T1000 (cell line): Measurements from ENCODE around the gene SLC23A2.
"Not testable (repeated sequence)": the region's sequence is repeated elsewhere in the genome, so short reads cannot be mapped to it uniquely, and the experiment has no call there.

Source experiments
- DNase-seq: peaks from one replicate; lab custom pipeline; 2025; ENCODE audit warnings: mixed read lengths; lab: John Stamatoyannopoulos, UW

The SLC23A2 gene

GRCh38 chr20:5008759-5009158 lies 7.4 kb upstream of the SLC23A2 start:
- DNase-seq: no peak

GRCh38 chr20:5005326-5005725 lies 4.0 kb upstream of the SLC23A2 start:
- DNase-seq: no peak

GRCh38 chr20:5004825-5005224 lies 3.5 kb upstream of the SLC23A2 start:
- not testable (repeated sequence) for DNase-seq

GRCh38 chr20:5003626-5004025 lies 2.3 kb upstream of the SLC23A2 start:
- DNase-seq: no peak

- no peak for DNase-seq
Observed at GRCh38 chr20:5002077-5002413, 735 bp upstream of the SLC23A2 start.

- DNase-seq: no peak
Observed at GRCh38 chr20:5000263-5001173, 792 bp downstream of the SLC23A2 start.

GRCh38 chr20:4999788-5000187 lies 1.5 kb downstream of the SLC23A2 start:
- no peak for DNase-seq

- no peak for DNase-seq
Observed at GRCh38 chr20:4998160-4998651, 3.1 kb downstream of the SLC23A2 start.

GRCh38 chr20:4997222-4997621 lies 4.1 kb downstream of the SLC23A2 start:
- DNase-seq: no peak

- no peak for DNase-seq
Observed at GRCh38 chr20:4989570-4989969, 11.7 kb downstream of the SLC23A2 start.

GRCh38 chr20:4987130-4987529 lies 14.2 kb downstream of the SLC23A2 start:
- no peak for DNase-seq

GRCh38 chr20:4985658-4986057 lies 15.7 kb downstream of the SLC23A2 start:
- no peak for DNase-seq

- DNase-seq: no peak
Observed at GRCh38 chr20:4982281-4982680, 19.0 kb downstream of the SLC23A2 start.

GRCh38 chr20:4979841-4980410 lies 21.4 kb downstream of the SLC23A2 start:
- DNase-seq: no peak

GRCh38 chr20:4978050-4978918 lies 23.0 kb downstream of the SLC23A2 start:
- no peak for DNase-seq

GRCh38 chr20:4976014-4976413 lies 25.3 kb downstream of the SLC23A2 start:
- not testable (repeated sequence) for DNase-seq

- peak; percentile 20 for DNase-seq
Observed at GRCh38 chr20:4973330-4974097, 27.8 kb downstream of the SLC23A2 start.

GRCh38 chr20:4972506-4973251 lies 28.6 kb downstream of the SLC23A2 start:
- DNase-seq: no peak

GRCh38 chr20:4971064-4971463 lies 30.2 kb downstream of the SLC23A2 start:
- DNase-seq: no peak

GRCh38 chr20:4967752-4968477 lies 33.4 kb downstream of the SLC23A2 start:
- DNase-seq: no peak
